Lower lobe of right lung (tissue), 2 donors: ENCODE measurements around the gene FASN. TPM values are rescaled to one million over a fixed set of nuclear protein-coding genes. Genes with fewer than 3 reads are reported as not detected.

Experiments used
- ATAC-seq, 2 donors: fragments of 200-7000 bp; cut with Tn5 transposase; one replicate each; pipeline ENCODE4 v1.9.1; 2020 to 2022; ENCODE audit warnings: mild to moderate bottlenecking in 2 of 2, moderate library complexity in 2 of 2
- DNase-seq: peaks from one replicate; pipeline ENCODE4 v3.0.0-alpha.2; 2020
- H3K27ac ChIP-seq: fragments of 200-600 bp; one replicate; pipeline ENCODE4 v1.8.0; 2022
- H3K27me3 ChIP-seq: fragments of 200-600 bp; one replicate; pipeline ENCODE4 v1.8.0; 2022; ENCODE audit warnings: low read depth
- H3K36me3 ChIP-seq: fragments of 200-600 bp; one replicate; pipeline ENCODE4 v1.8.0; 2022; ENCODE audit warnings: mild to moderate bottlenecking
- H3K4me1 ChIP-seq: fragments of 200-600 bp; one replicate; pipeline ENCODE4 v1.8.0; 2022
- H3K4me3 ChIP-seq: fragments of 200-600 bp; one replicate; pipeline ENCODE4 v1.8.0; 2022; ENCODE audit warnings: mild to moderate bottlenecking
- H3K9me3 ChIP-seq: fragments of 200-600 bp; one replicate; pipeline ENCODE4 v1.8.0; 2022
- CTCF ChIP-seq: fragments of 200-600 bp; IDR thresholded peaks from one replicate; pipeline ENCODE4 v1.8.0; 2022; ENCODE audit warnings: antibody characterized with exemption, mild to moderate bottlenecking
- intact Hi-C: fragments of 100-400 bp; cut with DNase I; formaldehyde crosslinking; loops from one replicate; pipeline ENCODE4 v1.11.0; 2022
- total RNA-seq: library from RNA; stranded (reverse); fragmentation: NEBNext Ultra II Directional; extraction: Animal tissue kit (Norgen Biotek cat#: 25700); gene quantifications from one replicate; pipeline ENCODE4 v1.2.1, GENCODE V29; 2021
- donor health status: DM: no; HTN: yes; CAD: no; lungs with severe emphysema.

FASN gene
- total RNA-seq, 1 donor from 2014 or later, result 302 TPM

- no peak for ATAC-seq
- TF ChIP-seq CTCF, result no peak
Measured at GRCh38 chr17:82048571-82048971, 49.5 kb downstream of the FASN start.

GRCh38 chr17:82047914-82048570, 50.0 kb downstream of the FASN start:
- no peak for ATAC-seq
- Histone ChIP-seq H3K9me3 (no peaks in the 10 kb centered on the region), H3K4me3 (no peak overlapping the region), H3K36me3 (peaks cover 29% of the 10 kb centered on the region), H3K4me1 (peaks cover 28% of the 10 kb centered on the region), H3K27me3 (no peaks in the 10 kb centered on the region), H3K27ac (no peak overlapping the region)
- DNase-seq, result no peak
- intact Hi-C loops, result no loop called here
- no peak for TF ChIP-seq CTCF

More at GRCh38 chr17:82048571-82048971, 49.5 kb downstream of the FASN start:
- H3K4me3 ChIP-seq, result no peak overlapping the region
- H3K9me3 ChIP-seq, result no peaks in the 10 kb centered on the region
- no peak overlapping the region for H3K27ac ChIP-seq
- no peak for DNase-seq
- H3K4me1 ChIP-seq, result peaks cover 34% of the 10 kb centered on the region
- H3K27me3 ChIP-seq, result no peaks in the 10 kb centered on the region
- H3K36me3 ChIP-seq, result peaks cover 34% of the 10 kb centered on the region
- intact Hi-C loops, result no loop called here

- ATAC-seq (no peak), DNase-seq (no peak)
- H3K4me3 ChIP-seq, result no peak overlapping the region
- H3K36me3 ChIP-seq, result peaks cover 29% of the 10 kb centered on the region
- H3K27ac ChIP-seq, result no peak overlapping the region
- H3K27me3 ChIP-seq, result no peaks in the 10 kb centered on the region
- no peak for TF ChIP-seq CTCF
- peaks cover 22% of the 10 kb centered on the region for H3K4me1 ChIP-seq
- intact Hi-C loops, result no loop called here
- no peaks in the 10 kb centered on the region for H3K9me3 ChIP-seq
Measured at GRCh38 chr17:82047379-82047778, 50.7 kb downstream of the FASN start.

- no peak overlapping the region for H3K27ac ChIP-seq
- intact Hi-C loops, result no loop called here
- H3K4me3 ChIP-seq, result no peak overlapping the region
- H3K4me1 ChIP-seq, result peaks cover 20% of the 10 kb centered on the region
- no peak for TF ChIP-seq CTCF
- ATAC-seq (no peak), DNase-seq (no peak)
- peaks cover 29% of the 10 kb centered on the region for H3K36me3 ChIP-seq
- H3K9me3 ChIP-seq, result no peaks in the 10 kb centered on the region
- no peaks in the 10 kb centered on the region for H3K27me3 ChIP-seq
Measured at GRCh38 chr17:82046903-82047302, 51.1 kb downstream of the FASN start.

- intact Hi-C loops, result no loop called here
- no peak overlapping the region for H3K27ac ChIP-seq
- no peak for TF ChIP-seq CTCF
- no peaks in the 10 kb centered on the region for H3K27me3 ChIP-seq
- no peaks in the 10 kb centered on the region for H3K9me3 ChIP-seq
- H3K4me1 ChIP-seq, result peaks cover 18% of the 10 kb centered on the region
- DNase-seq (no peak), ATAC-seq (no peak)
- no peak overlapping the region for H3K4me3 ChIP-seq
- peaks cover 29% of the 10 kb centered on the region for H3K36me3 ChIP-seq
Measured at GRCh38 chr17:82045936-82046484, 52.0 kb downstream of the FASN start.
